ENCODE measurements around the gene SYT9. TPM values are rescaled to one million over a fixed set of nuclear protein-coding genes. Genes with fewer than 3 reads are reported as not detected.

SYT9 gene
- polyA plus RNA-seq, 1 donor from 2014 or later: 2.3 TPM

GRCh38 chr11:7292922-7293321 lies 41.2 kb downstream of the SYT9 start:
- Histone ChIP-seq H3K27ac (ENCODE audit: low read length) (no peak overlapping the region), H3K4me2 (ENCODE audit: low read length) (no peak overlapping the region), H3K9me2 (ENCODE audit: insufficient read depth, low read length) (no peaks in the 10 kb centered on the region), H3K9ac (ENCODE audit: low read length) (no peak overlapping the region), H3F3A (ENCODE audit: insufficient read depth, low read length, poor library complexity, severe bottlenecking) (no peaks in the 10 kb centered on the region), H3K36me3 (ENCODE audit: insufficient read depth, low read length) (no peaks in the 10 kb centered on the region), H3K79me2 (replicated peaks; ENCODE audit: insufficient read depth, low read length) (no peaks in the 10 kb centered on the region), H3K4me3 (ENCODE audit: low read length) (no peak overlapping the region), H4K20me1 (ENCODE audit: insufficient read depth) (no peaks in the 10 kb centered on the region), H3K9me3 (ENCODE audit: low read length) (no peaks in the 10 kb centered on the region), H3K27me3 (ENCODE audit: insufficient read depth, low read depth, low read length) (no peaks in the 10 kb centered on the region), H2AFZ (ENCODE audit: low read depth, low read length) (no peak overlapping the region)
- TF ChIP-seq REST (IDR thresholded peaks at IDR 0.05; ENCODE audit: borderline replicate concordance) (no peak), EP300 (conservative IDR thresholded peaks at IDR 0.05; ENCODE audit: poor library complexity, severe bottlenecking) (no peak), MXI1 (conservative IDR thresholded peaks at IDR 0.05; ENCODE audit: poor library complexity, severe bottlenecking) (no peak), CTCF (IDR thresholded peaks at IDR 0.05; ENCODE audit: poor library complexity, severe bottlenecking) (no peak)

GRCh38 chr11:7299393-7299792 lies 47.7 kb downstream of the SYT9 start:
- Histone ChIP-seq H3F3A (ENCODE audit: insufficient read depth, low read length, poor library complexity, severe bottlenecking) (no peaks in the 10 kb centered on the region), H3K4me3 (ENCODE audit: low read length) (no peak overlapping the region), H4K20me1 (ENCODE audit: insufficient read depth) (no peaks in the 10 kb centered on the region), H3K9ac (ENCODE audit: low read length) (no peak overlapping the region), H3K4me2 (ENCODE audit: low read length) (no peak overlapping the region), H3K79me2 (replicated peaks; ENCODE audit: insufficient read depth, low read length) (no peaks in the 10 kb centered on the region), H2AFZ (ENCODE audit: low read depth, low read length) (no peak overlapping the region), H3K9me3 (ENCODE audit: low read length) (no peaks in the 10 kb centered on the region), H3K27me3 (ENCODE audit: insufficient read depth, low read depth, low read length) (no peaks in the 10 kb centered on the region), H3K36me3 (ENCODE audit: insufficient read depth, low read length) (no peaks in the 10 kb centered on the region), H3K27ac (ENCODE audit: low read length) (no peak overlapping the region), H3K9me2 (ENCODE audit: insufficient read depth, low read length) (no peaks in the 10 kb centered on the region)
- TF ChIP-seq RAD21 (conservative IDR thresholded peaks at IDR 0.05) (no peak), EP300 (conservative IDR thresholded peaks at IDR 0.05; ENCODE audit: poor library complexity, severe bottlenecking) (no peak), REST (IDR thresholded peaks at IDR 0.05; ENCODE audit: borderline replicate concordance) (no peak), SMC3 (conservative IDR thresholded peaks at IDR 0.05; ENCODE audit: poor library complexity) (no peak), EZH2 (IDR thresholded peaks at IDR 0.05; ENCODE audit: borderline replicate concordance, insufficient read depth, low read length, poor library complexity, severe bottlenecking) (no peak), CTCF (IDR thresholded peaks at IDR 0.05; ENCODE audit: poor library complexity, severe bottlenecking) (no peak), POLR2AphosphoS5 (IDR thresholded peaks at IDR 0.05) (no peak), TAF1 (IDR thresholded peaks at IDR 0.05; ENCODE audit: low read depth) (no peak), MXI1 (conservative IDR thresholded peaks at IDR 0.05; ENCODE audit: poor library complexity, severe bottlenecking) (no peak)
